WTC11 (cell line): ENCODE results near the gene CACNA1D. TPM values are rescaled to one million over a fixed set of nuclear protein-coding genes. Genes with fewer than 3 reads are reported as not detected.

Experiments used
- ATAC-seq: fragments of 200-7000 bp; cut with Tn5 transposase; 2 replicates; pipeline ENCODE4 v1.10.0; 2021; ENCODE audit warnings: mild to moderate bottlenecking, moderate library complexity
- CTCF ChIA-PET: fragments of 300-600 bp; sonication (Branson Sonifier 250); formaldehyde crosslinking; loops from one replicate; lab custom pipeline; 2021; ENCODE audit warnings: antibody characterized with exemption; lab: Charles Lee
- POLR2A ChIA-PET: fragments of 350-600 bp; sonication (Branson Sonifier 250); formaldehyde crosslinking; loops from one replicate; lab custom pipeline; 2021; ENCODE audit warnings: antibody characterized with exemption; lab: Charles Lee
- DNase-seq: peaks from one replicate; pipeline ENCODE4 v3.0.0; 2021; ENCODE audit warnings: low spot score
- H3K27ac Mint-ChIP-seq: 2 replicates; pipeline ENCODE4 v1.8.0; 2021; ENCODE audit warnings: mixed read lengths
- H3K27me3 Mint-ChIP-seq: 2 replicates; pipeline ENCODE4 v1.8.0; 2021; ENCODE audit warnings: low read depth, mild to moderate bottlenecking, moderate library complexity, mixed read lengths
- H3K36me3 Mint-ChIP-seq: 2 replicates; pipeline ENCODE4 v1.8.0; 2021; ENCODE audit warnings: mixed read lengths
- H3K4me1 Mint-ChIP-seq: 2 replicates; pipeline ENCODE4 v1.8.0; 2022; ENCODE audit warnings: mixed read lengths
- H3K4me3 Mint-ChIP-seq: 2 replicates; pipeline ENCODE4 v1.8.0; 2021; ENCODE audit warnings: mild to moderate bottlenecking, moderate library complexity, mixed read lengths
- H3K9me3 Mint-ChIP-seq: 2 replicates; pipeline ENCODE4 v1.8.0; 2021; ENCODE audit warnings: mixed read lengths
- ATF2 ChIP-seq: sonication (generic); formaldehyde crosslinking; IDR thresholded peaks from 2 replicates; pipeline ENCODE4 v1.8.1; 2022; ENCODE audit warnings: low read depth, missing genetic modification reagents, borderline replicate concordance
- CTCF ChIP-seq: fragments of 200-600 bp; IDR thresholded peaks from 2 replicates; pipeline ENCODE4 v1.8.0; 2022; ENCODE audit warnings: antibody characterized with exemption
- ETV6 ChIP-seq: sonication (generic); formaldehyde crosslinking; IDR thresholded peaks from 2 replicates; pipeline ENCODE4 v1.8.1; 2022; ENCODE audit warnings: mild to moderate bottlenecking, missing genetic modification reagents
- GABPB1 ChIP-seq: sonication (generic); formaldehyde crosslinking; IDR thresholded peaks from 2 replicates; pipeline ENCODE4 v1.8.1; 2023; ENCODE audit warnings: mild to moderate bottlenecking, missing genetic modification reagents
- JUN ChIP-seq: sonication (generic); formaldehyde crosslinking; IDR thresholded peaks from 2 replicates; pipeline ENCODE4 v1.8.0; 2023; ENCODE audit warnings: mild to moderate bottlenecking, missing genetic modification reagents
- KAT7 ChIP-seq: sonication (generic); formaldehyde crosslinking; IDR thresholded peaks from 2 replicates; pipeline ENCODE4 v1.8.1; 2023; ENCODE audit warnings: missing genetic modification reagents, mild to moderate bottlenecking, borderline replicate concordance
- MYBL2 ChIP-seq: sonication (generic); formaldehyde crosslinking; IDR thresholded peaks from 2 replicates; pipeline ENCODE4 v1.8.1; 2023; ENCODE audit warnings: mild to moderate bottlenecking, moderate library complexity, missing genetic modification reagents
- NFE2L1 ChIP-seq: sonication (generic); formaldehyde crosslinking; IDR thresholded peaks from 2 replicates; pipeline ENCODE4 v1.8.1; 2023; ENCODE audit warnings: missing genetic modification reagents
- NFYB ChIP-seq: sonication (generic); formaldehyde crosslinking; conservative IDR thresholded peaks from 2 replicates; pipeline ENCODE4 v1.8.0; 2022; ENCODE audit warnings: low read depth, missing genetic modification reagents
- NR1H2 ChIP-seq: sonication (generic); formaldehyde crosslinking; IDR thresholded peaks from 2 replicates; pipeline ENCODE4 v1.9.0; 2021; ENCODE audit warnings: mild to moderate bottlenecking, moderate library complexity, missing genetic modification reagents
- NR3C1 ChIP-seq: sonication (generic); formaldehyde crosslinking; conservative IDR thresholded peaks from 2 replicates; pipeline ENCODE4 v1.8.1; 2023; ENCODE audit warnings: low read depth, mild to moderate bottlenecking, missing genetic modification reagents
- PRDM15 ChIP-seq: sonication (generic); formaldehyde crosslinking; IDR thresholded peaks from 2 replicates; pipeline ENCODE4 v1.8.0; 2022; ENCODE audit warnings: missing genetic modification reagents
- TCF7 ChIP-seq: sonication (generic); formaldehyde crosslinking; IDR thresholded peaks from 2 replicates; pipeline ENCODE4 v1.8.0; 2022; ENCODE audit warnings: mild to moderate bottlenecking, low read depth, missing genetic modification reagents, moderate library complexity
- TEAD1 ChIP-seq: sonication (generic); formaldehyde crosslinking; IDR thresholded peaks from 2 replicates; pipeline ENCODE4 v1.8.0; 2022; ENCODE audit warnings: mild to moderate bottlenecking, missing genetic modification reagents
- TP53 ChIP-seq: sonication (generic); formaldehyde crosslinking; IDR thresholded peaks from 2 replicates; pipeline ENCODE4 v1.8.1; 2023; ENCODE audit warnings: mild to moderate bottlenecking, missing genetic modification reagents
- ZBTB43 ChIP-seq: sonication (generic); formaldehyde crosslinking; IDR thresholded peaks from 2 replicates; pipeline ENCODE4 v1.8.1; 2023; ENCODE audit warnings: mild to moderate bottlenecking, missing genetic modification reagents
- ZNF138 ChIP-seq: sonication (generic); formaldehyde crosslinking; conservative IDR thresholded peaks from 2 replicates; pipeline ENCODE4 v1.8.1; 2022; ENCODE audit warnings: mild to moderate bottlenecking, moderate library complexity, missing genetic modification reagents
- ZNF232 ChIP-seq: sonication (generic); formaldehyde crosslinking; IDR thresholded peaks from 2 replicates; pipeline ENCODE4 v1.8.0; 2022; ENCODE audit warnings: mild to moderate bottlenecking, missing genetic modification reagents
- ZNF423 ChIP-seq: fragments of 250-450 bp; sonication (Bioruptor Pico); IDR thresholded peaks from 2 replicates; pipeline ENCODE4 v2.1.2; 2022; ENCODE audit warnings: mild to moderate bottlenecking, moderate library complexity
- ZNF512 ChIP-seq: sonication (generic); formaldehyde crosslinking; IDR thresholded peaks from 2 replicates; pipeline ENCODE4 v1.8.1; 2022; ENCODE audit warnings: missing genetic modification reagents, borderline replicate concordance
- total RNA-seq: library from RNA; stranded (reverse); gene quantifications from 3 replicates; pipeline ENCODE4 v1.2.3, GENCODE V29; 2021

The CACNA1D gene
- total RNA-seq, 1 experiment from 2014 or later, result 2.3 TPM

- TF ChIP-seq JUN, result no peak
- TF ChIP-seq NFE2L1, result no peak
- TF ChIP-seq CTCF, result no peak
- TF ChIP-seq, all 79 proteins: peak for 0
Measured at GRCh38 chr3:53801319-53801718, 306.9 kb downstream of the CACNA1D start (continued).

- POLR2A ChIA-PET, result no interaction called here
- Mint-ChIP-seq H3K27ac (no peak overlapping the region), H3K4me3 (no peak overlapping the region), H3K9me3 (no peaks in the 10 kb centered on the region), H3K36me3 (no peaks in the 10 kb centered on the region), H3K4me1 (peaks cover 15% of the 10 kb centered on the region), H3K27me3 (no peaks in the 10 kb centered on the region)
- CTCF ChIA-PET, result no interaction called here
- ATAC-seq (no peak), DNase-seq (no peak)
- no peak for TF ChIP-seq ZNF512 (CRISPR knock-in tag)
- no peak for TF ChIP-seq NR1H2 (CRISPR knock-in tag)
- no peak for TF ChIP-seq GABPB1 (CRISPR knock-in tag)
- no peak for TF ChIP-seq ZNF423 (CRISPR knock-in tag)
- TF ChIP-seq TP53 (CRISPR knock-in tag), result no peak
- TF ChIP-seq ZNF232 (CRISPR knock-in tag), result no peak
- TF ChIP-seq NFYB, result no peak
- TF ChIP-seq KAT7 (CRISPR knock-in tag), result no peak
- TF ChIP-seq PRDM15 (CRISPR knock-in tag), result no peak
- no peak for TF ChIP-seq ZBTB43 (CRISPR knock-in tag)
- no peak for TF ChIP-seq TEAD1 (CRISPR knock-in tag)
- TF ChIP-seq TCF7 (CRISPR knock-in tag), result no peak
- no peak for TF ChIP-seq NR3C1 (CRISPR knock-in tag)
- no peak for TF ChIP-seq ZNF138 (CRISPR knock-in tag)
- TF ChIP-seq MYBL2 (CRISPR knock-in tag), result no peak
- no peak for TF ChIP-seq ATF2 (CRISPR knock-in tag)
- TF ChIP-seq ETV6 (CRISPR knock-in tag), result no peak
Measured at GRCh38 chr3:53802256-53802880, 308.0 kb downstream of the CACNA1D start.
